Measurements from ENCODE around the gene AKR1C8. TPM values are rescaled to one million over a fixed set of nuclear protein-coding genes. Genes with fewer than 3 reads are reported as not detected.
A peak's percentile ranks its signal among the peaks of the same experiment; 100 is the strongest.
"Not testable (repeated sequence)": the region's sequence is repeated elsewhere in the genome, so short reads cannot be mapped to it uniquely, and the experiment has no call there.

AKR1C8 gene
- total and polyA plus RNA-seq, 8 donors: 0.26 TPM; not detected in 7

- TF ChIP-seq CTCF (IDR thresholded peaks at IDR 0.05): no peak
- Histone ChIP-seq H3K36me3 (no peaks in the 10 kb centered on the region), H3K27me3 (no peaks in the 10 kb centered on the region), H3K27ac (no peak overlapping the region), H3K4me3 (no peak overlapping the region), H3K4me1 (no peaks in the 10 kb centered on the region), H3K9me3 (no peaks in the 10 kb centered on the region)
- DNase-seq (no peak), ATAC-seq (no peak)
- intact Hi-C loops (cut with DNase I): no loop called here
Measured at GRCh38 chr10:5188358-5188757, 3.4 kb upstream of the AKR1C8 start.

GRCh38 chr10:5187867-5188266 lies 2.9 kb upstream of the AKR1C8 start:
- no peak for TF ChIP-seq CTCF (IDR thresholded peaks at IDR 0.05)
- H3K36me3 ChIP-seq: no peaks in the 10 kb centered on the region
- no peak overlapping the region for H3K4me3 ChIP-seq
- no peaks in the 10 kb centered on the region for H3K9me3 ChIP-seq
- no peaks in the 10 kb centered on the region for H3K27me3 ChIP-seq
- DNase-seq (peak in 2 of 4 donors; percentile 25 to 34), ATAC-seq (no peak)
- H3K27ac ChIP-seq: no peak overlapping the region
- H3K4me1 ChIP-seq: no peaks in the 10 kb centered on the region
- intact Hi-C loops (cut with DNase I): no loop called here

- Histone ChIP-seq H3K36me3 (no peaks in the 10 kb centered on the region), H3K4me1 (no peaks in the 10 kb centered on the region), H3K4me3 (no peak overlapping the region), H3K27ac (no peak overlapping the region), H3K9me3 (peaks cover 0 to 5% of the 10 kb centered on the region in 2 donors), H3K27me3 (no peaks in the 10 kb centered on the region)
- DNase-seq (no peak), ATAC-seq (no peak)
- TF ChIP-seq CTCF (IDR thresholded peaks at IDR 0.05): no peak
- intact Hi-C loops (cut with DNase I): no loop called here
Measured at GRCh38 chr10:5183923-5184322, 1.0 kb downstream of the AKR1C8 start.

GRCh38 chr10:5180503-5180902 lies 4.4 kb downstream of the AKR1C8 start:
- intact Hi-C loops (cut with DNase I): not testable (repeated sequence)

GRCh38 chr10:5175581-5175980 lies 9.4 kb downstream of the AKR1C8 start:
- H3K27me3 ChIP-seq; ATAC-seq; intact Hi-C loops (cut with DNase I); DNase-seq; H3K27ac ChIP-seq; H3K4me1 ChIP-seq; H3K4me3 ChIP-seq; H3K36me3 ChIP-seq; H3K9me3 ChIP-seq: not testable (repeated sequence)

More at GRCh38 chr10:5180503-5180902, 4.4 kb downstream of the AKR1C8 start:
- H3K36me3 ChIP-seq, H3K27ac ChIP-seq, ATAC-seq, H3K27me3 ChIP-seq, H3K4me3 ChIP-seq, H3K9me3 ChIP-seq, DNase-seq, H3K4me1 ChIP-seq: not testable (repeated sequence)

GRCh38 chr10:5168897-5169420 lies 16.0 kb downstream of the AKR1C8 start:
- ATAC-seq: no peak
- Histone ChIP-seq H3K36me3 (no peaks in the 10 kb centered on the region), H3K27me3 (no peaks in the 10 kb centered on the region), H3K27ac (no peak overlapping the region), H3K4me3 (no peak overlapping the region), H3K9me3 (peaks cover 0 to 51% of the 10 kb centered on the region in 2 donors), H3K4me1 (no peaks in the 10 kb centered on the region)
- TF ChIP-seq CTCF (IDR thresholded peaks at IDR 0.05): no peak
- DNase-seq: no peak
- intact Hi-C loops (cut with DNase I): no loop called here

Data from left lung (tissue), 10 donors.